Measurements from ENCODE around the gene RCAN1.

RCAN1 gene

GRCh38 chr21:34560021-34560420 is 54.9 kb downstream of the RCAN1 start:
- H2AFZ ChIP-seq (ENCODE audit: insufficient read depth, low read length, poor library complexity) = no peak overlapping the region
- no peak overlapping the region for H3K23ac ChIP-seq (ENCODE audit: low read length)
- no peaks in the 10 kb centered on the region for H3K27me3 ChIP-seq (ENCODE audit: insufficient read depth, low read length)
- no peak overlapping the region for H3K18ac ChIP-seq (ENCODE audit: low read length)
- H2AK5ac ChIP-seq (ENCODE audit: low read length) = no peak overlapping the region
- H3K79me2 ChIP-seq (ENCODE audit: control insufficient read depth, insufficient read depth, low read length, poor library complexity) = no peaks in the 10 kb centered on the region
- H3K4me1 ChIP-seq (ENCODE audit: control insufficient read depth in 1 of 2, insufficient read depth in 2 of 2, low read length in 2 of 2) = peaks cover 4 to 5% of the 10 kb centered on the region in 2 experiments
- H3K9me3 ChIP-seq (ENCODE audit: insufficient read depth, low read depth, low read length) = no peaks in the 10 kb centered on the region
- H4K8ac ChIP-seq (ENCODE audit: low read depth, low read length) = no peak overlapping the region
- no peak overlapping the region for H3K4ac ChIP-seq (ENCODE audit: low read depth, low read length)
- H2BK12ac ChIP-seq (ENCODE audit: low read length) = no peak overlapping the region
- H3K27ac ChIP-seq (ENCODE audit: low read depth, low read length) = no peak overlapping the region
- DNase-seq = peak; percentile 34 to 51
- H3K36me3 ChIP-seq (ENCODE audit: control insufficient read depth in 1 of 2, insufficient read depth in 2 of 2, low read length in 2 of 2) = no peaks in the 10 kb centered on the region
- no peak overlapping the region for H2BK120ac ChIP-seq (ENCODE audit: insufficient read depth, low read length, poor library complexity)
- no peak overlapping the region for H3K9ac ChIP-seq (ENCODE audit: low read length)
- H4K12ac ChIP-seq (ENCODE audit: low read depth, low read length) = no peak overlapping the region
- no peak overlapping the region for H3K14ac ChIP-seq (ENCODE audit: low read length)
- H3K4me2 ChIP-seq (ENCODE audit: low read length) = no peak overlapping the region
- no CpG with 5 or more reads among the region's 5 CpGs for WGBS (ENCODE audit: extremely low coverage, insufficient coverage, insufficient read length)
- H3K4me3 ChIP-seq (ENCODE audit: low read depth, low read length) = no peak overlapping the region
- no peaks in the 10 kb centered on the region for H3K79me1 ChIP-seq (ENCODE audit: low read length)
- H4K91ac ChIP-seq (ENCODE audit: low read depth, low read length) = no peak overlapping the region
- no peak overlapping the region for H2BK5ac ChIP-seq (ENCODE audit: low read depth, low read length, poor library complexity)

- no peak overlapping the region for H3K4me2 ChIP-seq (ENCODE audit: low read length)
- no peak overlapping the region for H2BK120ac ChIP-seq (ENCODE audit: insufficient read depth, low read length, poor library complexity)
- no peak overlapping the region for H3K4ac ChIP-seq (ENCODE audit: low read depth, low read length)
- no peak overlapping the region for H2AFZ ChIP-seq (ENCODE audit: insufficient read depth, low read length, poor library complexity)
- peaks cover 1 to 3% of the 10 kb centered on the region in 2 experiments for H3K4me1 ChIP-seq (ENCODE audit: control insufficient read depth in 1 of 2, insufficient read depth in 2 of 2, low read length in 2 of 2)
- H3K14ac ChIP-seq (ENCODE audit: low read length) = no peak overlapping the region
- H3K9ac ChIP-seq (ENCODE audit: low read length) = no peak overlapping the region
- H3K36me3 ChIP-seq (ENCODE audit: control insufficient read depth in 1 of 2, insufficient read depth in 2 of 2, low read length in 2 of 2) = no peaks in the 10 kb centered on the region
- H3K79me2 ChIP-seq (ENCODE audit: control insufficient read depth, insufficient read depth, low read length, poor library complexity) = no peaks in the 10 kb centered on the region
- no peak overlapping the region for H4K91ac ChIP-seq (ENCODE audit: low read depth, low read length)
- H3K23ac ChIP-seq (ENCODE audit: low read length) = no peak overlapping the region
- peak; percentile 29 to 71 for DNase-seq
- no peak overlapping the region for H3K27ac ChIP-seq (ENCODE audit: low read depth, low read length)
- no peak overlapping the region for H2BK12ac ChIP-seq (ENCODE audit: low read length)
- no peak overlapping the region for H3K4me3 ChIP-seq (ENCODE audit: low read depth, low read length)
- no peak overlapping the region for H4K8ac ChIP-seq (ENCODE audit: low read depth, low read length)
- no peak overlapping the region for H3K18ac ChIP-seq (ENCODE audit: low read length)
- WGBS (ENCODE audit: extremely low coverage, insufficient coverage, insufficient read length) = no CpG with 5 or more reads among the region's 6 CpGs
- H2BK5ac ChIP-seq (ENCODE audit: low read depth, low read length, poor library complexity) = no peak overlapping the region
- H2AK5ac ChIP-seq (ENCODE audit: low read length) = no peak overlapping the region
- no peaks in the 10 kb centered on the region for H3K9me3 ChIP-seq (ENCODE audit: insufficient read depth, low read depth, low read length)
- no peak overlapping the region for H4K12ac ChIP-seq (ENCODE audit: low read depth, low read length)
- no peaks in the 10 kb centered on the region for H3K27me3 ChIP-seq (ENCODE audit: insufficient read depth, low read length)
- no peaks in the 10 kb centered on the region for H3K79me1 ChIP-seq (ENCODE audit: low read length)
Measured at GRCh38 chr21:34559089-34559631, 55.8 kb downstream of the RCAN1 start.

- H2AK5ac ChIP-seq (ENCODE audit: low read length) = no peak overlapping the region
- WGBS (ENCODE audit: extremely low coverage, insufficient coverage, insufficient read length) = no CpG with 5 or more reads among the region's 5 CpGs
- H4K8ac ChIP-seq (ENCODE audit: low read depth, low read length) = no peak overlapping the region
- no peak overlapping the region for H3K4me3 ChIP-seq (ENCODE audit: low read depth, low read length)
- H4K12ac ChIP-seq (ENCODE audit: low read depth, low read length) = no peak overlapping the region
- no peak overlapping the region for H3K9ac ChIP-seq (ENCODE audit: low read length)
- no peaks in the 10 kb centered on the region for H3K9me3 ChIP-seq (ENCODE audit: insufficient read depth, low read depth, low read length)
- H4K91ac ChIP-seq (ENCODE audit: low read depth, low read length) = no peak overlapping the region
- H3K4me1 ChIP-seq (ENCODE audit: control insufficient read depth in 1 of 2, insufficient read depth in 2 of 2, low read length in 2 of 2) = peaks cover 0 to 3% of the 10 kb centered on the region in 2 experiments
- H3K23ac ChIP-seq (ENCODE audit: low read length) = no peak overlapping the region
- no peak overlapping the region for H2BK12ac ChIP-seq (ENCODE audit: low read length)
- no peak overlapping the region for H3K27ac ChIP-seq (ENCODE audit: low read depth, low read length)
- H3K14ac ChIP-seq (ENCODE audit: low read length) = no peak overlapping the region
- no peak overlapping the region for H3K4me2 ChIP-seq (ENCODE audit: low read length)
- H3K27me3 ChIP-seq (ENCODE audit: insufficient read depth, low read length) = no peaks in the 10 kb centered on the region
- H3K4ac ChIP-seq (ENCODE audit: low read depth, low read length) = no peak overlapping the region
- no peak overlapping the region for H2BK5ac ChIP-seq (ENCODE audit: low read depth, low read length, poor library complexity)
- no peak overlapping the region for H3K18ac ChIP-seq (ENCODE audit: low read length)
- no peak overlapping the region for H2AFZ ChIP-seq (ENCODE audit: insufficient read depth, low read length, poor library complexity)
- H3K36me3 ChIP-seq (ENCODE audit: control insufficient read depth in 1 of 2, insufficient read depth in 2 of 2, low read length in 2 of 2) = no peaks in the 10 kb centered on the region
- no peak for DNase-seq
- no peaks in the 10 kb centered on the region for H3K79me1 ChIP-seq (ENCODE audit: low read length)
- no peak overlapping the region for H2BK120ac ChIP-seq (ENCODE audit: insufficient read depth, low read length, poor library complexity)
- no peaks in the 10 kb centered on the region for H3K79me2 ChIP-seq (ENCODE audit: control insufficient read depth, insufficient read depth, low read length, poor library complexity)
Measured at GRCh38 chr21:34558166-34558565, 56.7 kb downstream of the RCAN1 start.

GRCh38 chr21:34557261-34557660 is 57.7 kb downstream of the RCAN1 start:
- Histone ChIP-seq H3K79me1 (ENCODE audit: low read length) (no peaks in the 10 kb centered on the region), H2AK5ac (ENCODE audit: low read length) (no peak overlapping the region), H3K9ac (ENCODE audit: low read length) (no peak overlapping the region), H2BK5ac (ENCODE audit: low read depth, low read length, poor library complexity) (no peak overlapping the region), H3K4me3 (ENCODE audit: low read depth, low read length) (peak overlapping the region; percentile 18), H3K9me3 (ENCODE audit: insufficient read depth, low read depth, low read length) (no peaks in the 10 kb centered on the region), H2BK12ac (ENCODE audit: low read length) (no peak overlapping the region), H3K4me2 (ENCODE audit: low read length) (no peak overlapping the region), H3K18ac (ENCODE audit: low read length) (no peak overlapping the region), H4K8ac (ENCODE audit: low read depth, low read length) (no peak overlapping the region), H3K23ac (ENCODE audit: low read length) (no peak overlapping the region), H4K12ac (ENCODE audit: low read depth, low read length) (no peak overlapping the region), H3K36me3 (ENCODE audit: control insufficient read depth in 1 of 2, insufficient read depth in 2 of 2, low read length in 2 of 2) (no peaks in the 10 kb centered on the region), H2BK120ac (ENCODE audit: insufficient read depth, low read length, poor library complexity) (no peak overlapping the region), H3K4ac (ENCODE audit: low read depth, low read length) (no peak overlapping the region), H2AFZ (ENCODE audit: insufficient read depth, low read length, poor library complexity) (no peak overlapping the region), H3K27me3 (ENCODE audit: insufficient read depth, low read length) (no peaks in the 10 kb centered on the region), H4K91ac (ENCODE audit: low read depth, low read length) (no peak overlapping the region), H3K27ac (ENCODE audit: low read depth, low read length) (no peak overlapping the region), H3K4me1 (ENCODE audit: control insufficient read depth in 1 of 2, insufficient read depth in 2 of 2, low read length in 2 of 2) (peaks cover 0 to 3% of the 10 kb centered on the region in 2 experiments), H3K79me2 (ENCODE audit: control insufficient read depth, insufficient read depth, low read length, poor library complexity) (no peaks in the 10 kb centered on the region), H3K14ac (ENCODE audit: low read length) (no peak overlapping the region)
- no CpG with 5 or more reads among the region's 5 CpGs for WGBS (ENCODE audit: extremely low coverage, insufficient coverage, insufficient read length)
- DNase-seq = no peak

Measured in trophoblast cell (in vitro differentiated cells and primary cell).